ENCODE results near the gene PROK1.
A peak's percentile ranks its signal among the peaks of the same experiment; 100 is the strongest.

The PROK1 gene

DNA sequence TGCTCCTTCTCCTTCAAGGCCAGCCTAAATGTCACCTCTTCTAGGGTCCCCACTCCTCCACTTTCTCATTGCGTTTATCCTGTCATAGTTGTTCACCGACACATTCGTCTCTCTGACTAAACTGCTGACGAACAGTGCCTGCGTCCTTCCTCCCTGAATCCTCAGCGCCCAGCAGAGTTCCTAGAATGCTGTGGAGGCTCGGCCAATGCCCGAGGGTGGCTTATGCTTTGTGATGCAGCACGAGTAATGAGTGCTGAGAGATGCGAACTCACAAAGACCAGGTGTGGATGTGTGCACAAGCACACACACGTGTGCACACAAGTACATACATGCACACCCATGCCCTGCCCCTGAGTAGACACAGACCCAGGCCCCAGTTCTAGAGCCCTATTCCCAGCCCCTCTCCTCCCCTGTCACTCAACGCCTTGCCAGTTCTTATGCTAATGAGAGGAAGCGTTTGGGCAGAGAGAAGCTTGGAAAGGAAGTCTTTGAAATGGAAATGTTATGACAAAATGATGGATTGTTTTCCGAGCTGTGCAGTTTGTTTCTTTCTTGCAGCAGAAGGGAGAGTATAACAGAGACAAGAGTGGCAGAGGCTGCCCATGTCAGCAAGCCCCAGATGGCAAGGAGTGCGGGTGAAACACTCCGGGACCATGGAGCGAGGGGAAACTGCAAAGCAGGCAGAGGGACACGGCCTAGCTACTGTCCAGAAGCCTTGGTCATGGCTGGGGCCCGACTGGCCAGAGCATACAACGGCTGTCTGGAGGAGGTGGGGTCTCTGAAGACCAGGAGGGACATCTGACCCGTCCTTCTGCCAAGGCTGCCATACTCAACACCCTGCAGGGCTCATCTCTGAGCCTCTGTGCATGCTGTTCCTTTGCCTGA is 43.8 kb downstream of the PROK1 start:
- peak overlapping the region; percentile 27; the same call in 1 of the 2 replicates for H3K9ac ChIP-seq
- H3K27me3 ChIP-seq: no peaks in the 10 kb centered on the region; the same call in 1 of the 2 replicates
- H3K4me1 ChIP-seq: peaks cover 6% of the 10 kb centered on the region; the same call in 1 of the 2 replicates
- no peaks in the 10 kb centered on the region for H3K9me3 ChIP-seq
- H3K4me2 ChIP-seq: no peak overlapping the region
- H3K27ac ChIP-seq: no peak overlapping the region
- no peaks in the 10 kb centered on the region for H4K20me1 ChIP-seq
- no peak for TF ChIP-seq Cebpa-rat (IDR thresholded peaks at IDR 0.05)
- H3K4me3 ChIP-seq: no peak overlapping the region
- H3K36me3 ChIP-seq: no peaks in the 10 kb centered on the region

DNA sequence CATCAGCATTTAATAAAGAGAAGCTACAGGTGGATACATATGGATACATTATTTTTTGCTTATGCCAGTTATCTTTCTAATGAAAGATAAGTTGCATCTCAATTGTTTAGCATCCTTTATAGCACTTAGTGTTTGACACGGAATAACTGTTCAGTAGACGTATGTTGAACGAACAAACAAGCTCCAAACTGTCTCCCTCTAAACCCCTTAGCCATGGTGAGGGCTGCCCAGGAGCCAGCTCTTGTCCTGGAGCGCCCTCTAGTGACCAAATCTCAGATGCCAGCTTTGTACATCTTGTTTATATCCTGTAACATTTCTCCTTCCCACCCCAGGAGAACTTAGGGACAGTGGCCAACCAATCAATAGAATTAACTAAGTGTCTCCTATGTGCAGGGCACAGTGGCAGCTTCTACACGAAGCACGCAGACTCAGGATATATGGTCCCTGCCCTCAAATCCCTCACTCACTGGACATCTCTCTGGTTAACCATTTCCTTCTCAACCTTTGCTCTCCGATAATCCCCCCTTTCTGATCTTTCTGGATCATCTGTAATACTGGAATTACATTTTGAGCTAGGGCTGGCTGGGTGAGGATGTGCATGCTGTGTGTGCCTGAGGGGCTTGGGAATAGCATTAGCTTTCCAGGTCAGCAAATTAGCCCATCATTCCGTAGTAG is 45.1 kb downstream of the PROK1 start:
- no peak overlapping the region for H3K4me3 ChIP-seq
- no peak overlapping the region for H3K4me2 ChIP-seq
- no peaks in the 10 kb centered on the region for H3K9me3 ChIP-seq
- no peaks in the 10 kb centered on the region; the same call in 1 of the 2 replicates for H3K27me3 ChIP-seq
- no peak overlapping the region for H3K27ac ChIP-seq
- TF ChIP-seq Cebpa-rat (IDR thresholded peaks at IDR 0.05): no peak
- no peaks in the 10 kb centered on the region for H3K36me3 ChIP-seq
- H3K4me1 ChIP-seq: peaks cover 6% of the 10 kb centered on the region; the same call in 1 of the 2 replicates
- H3K9ac ChIP-seq: no peak overlapping the region
- no peaks in the 10 kb centered on the region for H4K20me1 ChIP-seq

DNA sequence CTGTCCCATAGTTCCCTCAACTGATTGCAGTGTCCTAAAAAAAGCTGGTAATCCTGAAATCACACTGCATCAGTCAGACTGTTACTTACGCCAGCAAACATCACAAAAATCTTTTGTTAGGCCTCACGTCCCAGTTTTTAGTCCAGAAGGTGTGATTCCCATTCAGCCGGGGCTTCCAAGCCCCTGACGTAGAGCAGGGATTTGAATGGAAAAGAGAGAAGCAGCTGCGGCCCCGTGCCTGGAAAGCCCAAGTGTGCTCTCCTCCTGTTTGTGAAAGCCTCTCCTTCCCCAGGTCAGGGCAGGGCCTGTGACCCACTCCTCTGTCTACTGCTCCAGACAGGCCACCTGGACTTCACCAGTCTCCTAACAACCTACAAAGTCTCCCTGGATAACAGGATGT is 47.3 kb downstream of the PROK1 start:
- Histone ChIP-seq H3K4me1 (peaks cover 6% of the 10 kb centered on the region; the same call in 1 of the 2 replicates), H3K36me3 (no peaks in the 10 kb centered on the region), H3K9me3 (no peaks in the 10 kb centered on the region), H3K27ac (no peak overlapping the region), H4K20me1 (no peaks in the 10 kb centered on the region), H3K4me3 (no peak overlapping the region), H3K27me3 (no peaks in the 10 kb centered on the region), H3K4me2 (no peak overlapping the region), H3K9ac (no peak overlapping the region)
- TF ChIP-seq Cebpa-rat (IDR thresholded peaks at IDR 0.05): no peak

GRCh38 chr1:110501488-110502132 is 50.7 kb downstream of the PROK1 start:
- TF ChIP-seq Cebpa-rat (IDR thresholded peaks at IDR 0.05): no peak
- Histone ChIP-seq H3K9me3 (no peaks in the 10 kb centered on the region), H4K20me1 (no peaks in the 10 kb centered on the region)

GRCh38 chr1:110502402-110503151 is 51.6 kb downstream of the PROK1 start:
- no peak for TF ChIP-seq Cebpa-rat (IDR thresholded peaks at IDR 0.05)
- Histone ChIP-seq H3K27ac (no peak overlapping the region), H3K4me2 (no peak overlapping the region), H3K27me3 (no peaks in the 10 kb centered on the region), H3K4me3 (no peak overlapping the region), H3K9ac (no peak overlapping the region), H4K20me1 (no peaks in the 10 kb centered on the region), H3K4me1 (peaks cover 5% of the 10 kb centered on the region), H3K9me3 (no peaks in the 10 kb centered on the region), H3K36me3 (no peaks in the 10 kb centered on the region)

More at GRCh38 chr1:110501488-110502132, 50.7 kb downstream of the PROK1 start:
- Histone ChIP-seq H3K27ac (no peak overlapping the region), H3K27me3 (no peaks in the 10 kb centered on the region), H3K4me3 (no peak overlapping the region), H3K4me1 (no peaks in the 10 kb centered on the region), H3K36me3 (no peaks in the 10 kb centered on the region), H3K9ac (no peak overlapping the region), H3K4me2 (no peak overlapping the region)

GRCh38 chr1:110503471-110503870 is 52.5 kb downstream of the PROK1 start:
- Histone ChIP-seq H3K4me3 (no peak overlapping the region), H3K9me3 (no peaks in the 10 kb centered on the region), H3K9ac (no peak overlapping the region), H3K27ac (no peak overlapping the region), H3K4me2 (no peak overlapping the region), H3K27me3 (no peaks in the 10 kb centered on the region), H3K36me3 (no peaks in the 10 kb centered on the region), H4K20me1 (no peaks in the 10 kb centered on the region), H3K4me1 (peaks cover 14% of the 10 kb centered on the region)
- TF ChIP-seq Cebpa-rat (IDR thresholded peaks at IDR 0.05): no peak

- no peak overlapping the region for H3K4me3 ChIP-seq
- TF ChIP-seq Cebpa-rat (IDR thresholded peaks at IDR 0.05): no peak
- H3K27ac ChIP-seq: no peak overlapping the region
- H3K4me1 ChIP-seq: peaks cover 16% of the 10 kb centered on the region
- no peaks in the 10 kb centered on the region for H3K27me3 ChIP-seq
- no peak overlapping the region for H3K4me2 ChIP-seq
- H4K20me1 ChIP-seq: no peaks in the 10 kb centered on the region
- no peak overlapping the region for H3K9ac ChIP-seq
- H3K9me3 ChIP-seq: no peaks in the 10 kb centered on the region
- H3K36me3 ChIP-seq: no peaks in the 10 kb centered on the region
Measured at GRCh38 chr1:110504226-110504625, 53.3 kb downstream of the PROK1 start.

DNA sequence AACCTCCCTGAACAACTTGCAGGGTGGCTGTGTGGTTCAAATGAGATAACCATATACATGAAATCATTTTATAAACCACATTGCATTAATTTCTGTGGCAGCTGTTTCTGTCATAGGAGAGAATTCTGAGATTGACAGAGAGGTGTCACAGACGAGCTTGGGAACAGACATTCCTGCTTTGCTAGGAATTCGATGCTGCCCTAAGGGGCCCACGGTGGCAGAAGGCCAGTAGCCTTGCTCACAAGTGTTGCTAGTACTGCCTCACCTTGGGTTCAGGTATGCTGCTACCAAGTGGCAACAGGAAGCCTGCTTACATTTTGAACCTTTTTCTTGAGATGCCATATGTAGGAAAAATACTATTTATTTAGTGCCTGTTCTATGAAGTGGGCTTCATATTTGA is 54.6 kb downstream of the PROK1 start:
- Histone ChIP-seq H3K9me3 (no peaks in the 10 kb centered on the region), H3K27me3 (no peaks in the 10 kb centered on the region), H3K9ac (no peak overlapping the region), H3K4me2 (no peak overlapping the region), H3K4me1 (peaks cover 16% of the 10 kb centered on the region), H3K27ac (no peak overlapping the region), H3K4me3 (no peak overlapping the region), H4K20me1 (no peaks in the 10 kb centered on the region), H3K36me3 (no peaks in the 10 kb centered on the region)
- TF ChIP-seq Cebpa-rat (IDR thresholded peaks at IDR 0.05): no peak

DNA sequence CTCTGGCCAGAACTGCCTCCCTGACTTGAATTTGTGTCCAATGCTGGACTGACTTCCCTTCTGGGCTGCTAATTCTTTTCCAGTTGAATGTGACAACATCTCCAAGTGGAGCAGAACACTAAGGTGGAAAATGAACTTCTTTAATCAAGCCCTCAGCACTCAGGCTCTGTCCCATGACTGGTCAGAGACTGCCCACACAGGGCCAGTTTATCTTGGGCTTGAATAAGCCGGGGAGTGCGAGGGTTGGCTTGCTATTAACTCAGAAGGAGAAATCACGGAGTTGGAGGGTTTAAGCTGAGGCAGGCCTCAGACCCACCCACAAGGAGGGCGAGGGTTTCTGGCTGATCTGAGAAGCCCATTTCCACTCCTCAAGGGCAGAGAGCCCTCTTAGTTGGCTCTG is 55.6 kb downstream of the PROK1 start:
- Histone ChIP-seq H3K9me3 (no peaks in the 10 kb centered on the region), H3K4me2 (no peak overlapping the region), H3K9ac (no peak overlapping the region), H3K27me3 (no peaks in the 10 kb centered on the region), H3K4me1 (peaks cover 16% of the 10 kb centered on the region), H4K20me1 (no peaks in the 10 kb centered on the region), H3K36me3 (no peaks in the 10 kb centered on the region), H3K4me3 (no peak overlapping the region), H3K27ac (no peak overlapping the region)
- no peak for TF ChIP-seq Cebpa-rat (IDR thresholded peaks at IDR 0.05)

Measured in BLaER1 (cell line).